Fibroblast of upper back skin (primary cell): Measurements from ENCODE around the gene BAZ1B.
A peak's percentile ranks its signal among the peaks of the same experiment; 100 is the strongest.
"Not testable (repeated sequence)": the region's sequence is repeated elsewhere in the genome, so short reads cannot be mapped to it uniquely, and the experiment has no call there.

Source experiments
- DNase-seq: peaks from one replicate; pipeline ENCODE4 v3.0.0-alpha.2; 2013

BAZ1B gene

GRCh38 chr7:73504017-73504416, 18.1 kb downstream of the BAZ1B start:
- no peak for DNase-seq

- DNase-seq, result no peak
Observed at GRCh38 chr7:73503229-73503628, 18.9 kb downstream of the BAZ1B start.

- DNase-seq, result no peak
Observed at GRCh38 chr7:73496626-73497025, 25.5 kb downstream of the BAZ1B start.

GRCh38 chr7:73495507-73495906, 26.6 kb downstream of the BAZ1B start:
- not testable (repeated sequence) for DNase-seq

- no peak for DNase-seq
Observed at GRCh38 chr7:73489976-73490375, 32.1 kb downstream of the BAZ1B start.

- DNase-seq, result no peak
Observed at GRCh38 chr7:73487486-73487885, 34.6 kb downstream of the BAZ1B start.

GRCh38 chr7:73483171-73483570, 38.9 kb downstream of the BAZ1B start:
- DNase-seq, result no peak

- DNase-seq, result no peak
Observed at GRCh38 chr7:73482746-73483145, 39.3 kb downstream of the BAZ1B start.

- not testable (repeated sequence) for DNase-seq
Observed at GRCh38 chr7:73481521-73481920, 40.6 kb downstream of the BAZ1B start.

- no peak for DNase-seq
Observed at GRCh38 chr7:73478549-73478948, 43.5 kb downstream of the BAZ1B start.

GRCh38 chr7:73477376-73477775, 44.7 kb downstream of the BAZ1B start:
- no peak for DNase-seq

GRCh38 chr7:73470208-73470607, 51.9 kb downstream of the BAZ1B start:
- DNase-seq, result no peak

GRCh38 chr7:73467046-73467445, 55.0 kb downstream of the BAZ1B start:
- DNase-seq, result not testable (repeated sequence)

GRCh38 chr7:73466112-73466511, 56.0 kb downstream of the BAZ1B start:
- no peak for DNase-seq

- DNase-seq, result no peak
Observed at GRCh38 chr7:73463966-73464365, 58.1 kb downstream of the BAZ1B start.

- DNase-seq, result no peak
Observed at GRCh38 chr7:73463260-73463659, 58.8 kb downstream of the BAZ1B start.

- DNase-seq, result no peak
Observed at GRCh38 chr7:73461782-73462285, 60.3 kb downstream of the BAZ1B start.

- no peak for DNase-seq
Observed at GRCh38 chr7:73454424-73454823, 67.7 kb downstream of the BAZ1B start.

- no peak for DNase-seq
Observed at GRCh38 chr7:73452999-73453635, 69.0 kb downstream of the BAZ1B start.

- peak; percentile 53 for DNase-seq
Observed at GRCh38 chr7:73451780-73452398, 70.2 kb downstream of the BAZ1B start.

- no peak for DNase-seq
Observed at GRCh38 chr7:73449422-73449821, 72.7 kb downstream of the BAZ1B start.

GRCh38 chr7:73448609-73449008, 73.5 kb downstream of the BAZ1B start:
- no peak for DNase-seq

- no peak for DNase-seq
Observed at GRCh38 chr7:73447121-73447733, 74.9 kb downstream of the BAZ1B start.

GRCh38 chr7:73446682-73447081, 75.4 kb downstream of the BAZ1B start:
- DNase-seq, result no peak
